SK-N-DZ (cell line): ENCODE measurements around the gene UBE2J1.

ENCODE experiments used
- DNase-seq: peaks from one replicate; pipeline ENCODE4 v3.0.0-alpha.2; 2015; ENCODE audit warnings: low spot score

Gene UBE2J1

DNA sequence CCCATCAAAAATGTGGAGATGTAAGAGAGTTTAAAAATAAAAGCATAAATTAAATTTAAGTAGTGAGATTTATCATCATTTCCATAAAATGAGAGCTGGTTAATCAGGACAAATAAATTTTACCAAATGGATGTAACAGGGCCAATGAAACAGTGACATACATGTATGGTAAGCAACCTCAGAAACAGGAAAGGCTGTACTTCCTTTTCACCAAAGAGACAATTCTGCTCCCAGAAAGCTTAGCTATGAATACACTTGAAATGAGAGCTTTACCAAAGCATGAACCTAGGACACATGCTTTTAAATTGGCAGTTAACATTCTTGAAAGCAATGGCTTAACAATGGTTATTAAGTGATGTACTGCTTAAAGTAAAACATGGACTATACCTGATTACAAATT is 12.1 kb upstream of the UBE2J1 start:
- no peak for DNase-seq

DNA sequence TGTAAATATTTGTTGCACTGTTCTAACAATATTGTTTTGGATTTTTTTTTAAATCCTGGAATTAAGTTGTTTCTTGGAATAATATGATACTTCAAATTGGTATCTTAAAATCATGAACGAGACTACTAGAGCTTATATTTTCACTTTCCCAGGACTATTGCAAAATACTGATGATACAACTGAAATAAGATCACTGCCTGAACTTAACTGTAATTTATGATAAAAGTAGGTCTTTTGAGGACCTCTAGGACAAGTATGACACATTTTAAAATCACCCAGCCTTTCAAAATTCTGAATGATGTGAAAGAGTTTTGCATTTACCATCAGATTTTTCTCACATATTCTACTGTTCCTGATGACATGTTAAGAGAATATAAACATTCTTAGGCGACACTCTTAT is 8.6 kb upstream of the UBE2J1 start:
- DNase-seq: no peak

DNA sequence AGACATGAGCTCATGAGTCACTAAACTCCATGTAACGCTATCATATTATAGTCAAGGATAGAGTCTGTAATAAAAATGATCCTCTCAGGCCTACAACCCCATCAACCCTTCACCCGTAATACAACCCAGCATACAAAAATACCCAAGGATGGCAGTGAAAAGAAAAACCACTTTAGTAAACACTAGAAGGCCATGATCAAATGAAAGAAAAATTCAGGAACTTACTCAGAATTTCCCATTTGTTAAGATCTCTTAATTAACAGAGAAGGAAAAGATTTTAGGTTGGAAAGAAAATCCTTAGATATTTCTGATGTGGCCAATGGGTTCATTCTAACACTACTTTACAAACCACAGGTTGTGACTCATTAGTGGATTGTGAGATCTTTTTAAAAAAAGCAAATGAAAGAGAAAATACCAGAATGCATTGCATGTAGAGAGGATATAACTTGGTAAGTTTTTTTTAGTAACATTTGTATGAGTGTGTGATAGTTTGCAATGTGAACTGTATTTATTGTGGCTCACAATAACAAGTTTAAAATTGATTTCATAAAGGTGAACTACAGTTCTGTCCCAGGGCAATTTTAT is 8.0 kb upstream of the UBE2J1 start:
- DNase-seq: no peak

DNA sequence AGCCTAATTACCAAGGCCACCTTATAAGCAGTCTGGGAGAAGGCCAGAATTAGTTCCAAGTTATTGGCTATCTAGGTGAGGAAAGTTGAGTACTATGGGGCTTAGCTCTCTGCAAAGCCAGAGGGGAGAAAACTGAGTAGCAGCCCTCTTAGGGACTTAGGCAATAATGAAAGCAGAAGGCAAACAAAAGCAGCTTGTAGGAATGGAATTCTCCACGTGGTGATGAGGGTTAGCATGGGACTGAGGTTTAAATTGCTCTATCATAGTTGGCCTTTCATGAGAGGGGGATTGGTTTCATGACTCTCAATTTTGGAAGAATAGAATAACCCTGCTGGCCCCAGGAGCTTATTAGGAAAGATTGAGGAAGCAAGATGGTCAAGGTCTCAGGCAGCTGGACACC is 7.0 kb upstream of the UBE2J1 start:
- no peak for DNase-seq

GRCh38 chr6:89357390-89357789 is 4.9 kb upstream of the UBE2J1 start:
- no peak for DNase-seq

DNA sequence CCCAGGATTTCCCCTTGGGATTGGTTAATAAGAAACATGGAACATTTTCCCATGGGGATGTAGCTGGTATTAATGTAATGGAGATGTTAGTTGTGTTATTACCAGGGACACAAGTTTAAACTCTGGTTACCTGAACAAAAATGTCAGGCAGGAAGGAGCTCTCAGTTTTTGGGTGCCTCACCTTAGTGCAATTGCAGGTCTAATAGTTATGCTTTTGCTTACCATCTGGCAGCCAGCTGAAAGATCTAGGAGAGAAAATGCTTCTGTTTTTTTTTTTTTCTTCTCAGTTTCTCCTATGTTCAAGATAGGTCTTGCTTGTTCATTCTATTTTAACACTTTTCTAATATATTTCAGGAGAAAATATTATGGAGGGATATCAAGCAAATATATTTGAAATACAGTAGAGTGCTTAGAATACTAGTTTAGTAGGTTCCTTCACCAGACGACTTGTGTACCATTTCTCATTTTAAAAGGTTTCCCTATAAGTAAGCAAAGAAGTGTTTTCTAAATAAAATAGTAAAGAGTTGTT is 4.2 kb upstream of the UBE2J1 start:
- DNase-seq: no peak

GRCh38 chr6:89355511-89356194 is 3.1 kb upstream of the UBE2J1 start:
- DNase-seq: no peak

- no peak for DNase-seq
Measured at GRCh38 chr6:89353702-89354392, 1.3 kb upstream of the UBE2J1 start.

- no peak for DNase-seq
Measured at GRCh38 chr6:89353118-89353556, 615 bp upstream of the UBE2J1 start.

DNA sequence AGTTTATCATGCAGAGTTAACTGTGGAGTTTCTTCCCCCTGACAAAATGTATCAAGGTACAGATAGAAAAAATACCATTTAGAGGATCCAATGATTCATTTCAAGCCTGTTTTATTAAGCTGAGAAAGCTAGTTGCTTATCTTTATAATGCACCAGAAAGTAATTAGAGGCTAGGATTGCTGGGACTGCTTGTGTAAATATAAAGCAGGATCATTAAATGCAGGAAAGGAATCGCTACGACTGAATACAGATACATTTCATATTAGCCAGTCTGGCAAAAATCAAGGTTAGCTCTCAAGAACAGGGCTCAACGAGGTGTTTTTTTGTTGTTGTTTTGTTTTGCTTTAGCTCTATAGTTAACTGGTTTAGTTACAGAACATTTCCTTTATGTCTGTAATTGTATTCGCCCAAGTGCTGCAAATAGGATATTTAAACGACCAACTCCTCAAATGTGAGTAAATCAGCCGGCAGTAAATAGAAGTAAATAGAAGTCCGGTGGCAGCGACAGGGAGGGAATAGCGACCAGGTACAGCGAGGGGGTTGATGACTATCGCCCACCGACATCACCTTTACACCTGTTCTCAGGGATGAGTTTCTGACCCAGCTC is 748 bp downstream of the UBE2J1 start:
- DNase-seq: no peak

- DNase-seq: no peak
Measured at GRCh38 chr6:89350281-89350966, 2.1 kb downstream of the UBE2J1 start.

DNA sequence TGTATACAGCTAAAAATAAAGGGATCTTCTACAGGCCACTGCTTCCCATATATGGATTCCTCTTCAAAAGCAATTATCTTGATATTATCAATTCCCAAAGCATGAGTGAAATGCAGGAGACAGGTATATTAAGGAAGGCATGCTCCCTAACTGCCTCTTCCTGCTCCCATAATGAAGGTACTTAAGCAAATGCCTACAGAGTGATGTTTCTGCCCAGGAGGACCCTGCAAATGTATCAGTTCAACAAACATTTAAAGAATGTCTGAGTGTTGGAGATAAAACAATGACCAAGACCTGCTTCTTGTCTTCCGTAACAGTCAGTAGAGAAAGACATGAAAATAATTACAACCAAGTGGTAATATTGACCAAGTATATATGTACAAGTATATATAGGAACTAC is 4.2 kb downstream of the UBE2J1 start:
- DNase-seq: no peak

- DNase-seq: no peak
Measured at GRCh38 chr6:89347825-89348224, 4.7 kb downstream of the UBE2J1 start.

DNA sequence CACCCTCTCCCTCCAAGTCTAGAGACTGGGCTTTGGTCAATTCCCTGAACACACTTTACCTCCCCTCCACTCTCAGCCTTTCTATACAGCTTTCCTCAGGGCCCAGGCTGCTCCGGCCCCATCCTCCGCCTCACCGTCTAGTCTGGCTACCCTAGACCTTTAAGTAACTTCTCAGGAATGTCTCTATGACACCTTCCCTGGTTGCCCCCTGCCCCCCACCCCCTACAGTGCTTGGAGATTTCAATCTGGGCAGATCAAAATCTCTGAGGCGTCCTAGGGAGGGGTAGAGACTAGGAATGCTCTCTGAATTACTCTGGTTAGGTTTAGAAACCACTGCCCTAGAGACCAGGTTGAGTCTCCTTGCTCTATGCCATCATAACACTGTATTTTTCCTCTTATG is 6.1 kb downstream of the UBE2J1 start:
- no peak for DNase-seq

GRCh38 chr6:89339565-89339964 is 13.0 kb downstream of the UBE2J1 start:
- DNase-seq: no peak

- no peak for DNase-seq
Measured at GRCh38 chr6:89335164-89335563, 17.4 kb downstream of the UBE2J1 start.

- DNase-seq: no peak
Measured at GRCh38 chr6:89330910-89331309, 21.6 kb downstream of the UBE2J1 start.

- no peak for DNase-seq
Measured at GRCh38 chr6:89328976-89329375, 23.5 kb downstream of the UBE2J1 start.

GRCh38 chr6:89324304-89324703 is 28.2 kb downstream of the UBE2J1 start:
- no peak for DNase-seq

- DNase-seq: no peak
Measured at GRCh38 chr6:89323511-89323971, 29.0 kb downstream of the UBE2J1 start.

GRCh38 chr6:89321131-89321970 is 31.2 kb downstream of the UBE2J1 start:
- DNase-seq: no peak
